B cell (primary cell): ENCODE data around the gene CTCFL. TPM values are rescaled to one million over a fixed set of nuclear protein-coding genes. Genes with fewer than 3 reads are reported as not detected.

ENCODE experiments used
- ATAC-seq: fragments of 200-7000 bp; cut with Tn5 transposase; one replicate; pipeline ENCODE4 v1.10.0; 2021; ENCODE audit warnings: low read depth, mild to moderate bottlenecking, moderate number of reproducible peaks, moderate library complexity
- CTCF ChIA-PET: fragments of 350-600 bp; sonication (Branson Sonifier 250); formaldehyde crosslinking; loops from one replicate; lab custom pipeline; 2021; ENCODE audit warnings: antibody characterized with exemption, inconsistent platforms; lab: Charles Lee
- POLR2A ChIA-PET: fragments of 350-600 bp; sonication (Branson Sonifier 250); formaldehyde crosslinking; loops from one replicate; lab custom pipeline; 2021; ENCODE audit warnings: antibody characterized with exemption; lab: Charles Lee
- DNase-seq: peaks from one replicate; pipeline ENCODE4 v3.0.0; 2013
- H2AFZ ChIP-seq: 2 replicates; pipeline ENCODE4 v1.6.1; 2012; ENCODE audit warnings: mild to moderate bottlenecking, low read depth, low read length; ENCODE audit not compliant: insufficient read depth, poor library complexity, severe bottlenecking
- H3K27ac ChIP-seq, 2 donors: 1 replicate in 1 of 2; 2 replicates in 1 of 2; pipeline ENCODE4 v1.5.1; 2012 to 2013; ENCODE audit warnings: low read length in 2 of 2, mild to moderate bottlenecking in 2 of 2, moderate library complexity in 1 of 2
- H3K27me3 ChIP-seq, 4 experiments: fragments of 200-600 bp in 1 of 4; sonication (generic) in 1 of 4; replicated peaks in 1 of 4; 1 replicate in 2 of 4; 2 replicates in 2 of 4; pipeline versions ENCODE4 v1.6.1 to v1.7.0; 2013 to 2016; ENCODE audit warnings: low read length in 3 of 4, mild to moderate bottlenecking in 2 of 4, mixed read lengths in 1 of 4, moderate library complexity in 1 of 4; ENCODE audit not compliant: insufficient read depth in 4 of 4, control insufficient read depth in 3 of 4; ENCODE audit errors: control extremely low read depth in 1 of 4
- H3K36me3 ChIP-seq, 2 experiments: replicated peaks in 1 of 2; 1 replicate in 1 of 2; 2 replicates in 1 of 2; pipeline versions ENCODE4 v1.6.1 to v1.7.1; 2013; ENCODE audit warnings: low read length in 1 of 2; ENCODE audit not compliant: insufficient read depth in 2 of 2, control insufficient read depth in 1 of 2; ENCODE audit errors: control extremely low read depth in 1 of 2, extremely low read depth in 1 of 2
- H3K4me1 ChIP-seq, 2 donors: fragments of 200-600 bp in 1 of 2; sonication (generic) in 1 of 2; 1 replicate in 1 of 2; 2 replicates in 1 of 2; pipeline versions ENCODE4 v1.5.1 to v1.6.1; 2013 to 2017; ENCODE audit warnings: low read length in 2 of 2; ENCODE audit not compliant: control insufficient read depth in 2 of 2, insufficient read depth in 2 of 2
- H3K4me2 ChIP-seq: replicated peaks from 2 replicates; pipeline ENCODE3; 2012; ENCODE audit warnings: mild to moderate bottlenecking, low read depth, low read length; ENCODE audit not compliant: poor library complexity, severe bottlenecking
- H3K4me3 ChIP-seq, 5 experiments: fragments of 200-600 bp in 1 of 5; sonication (generic) in 1 of 5; 1 replicate in 3 of 5; 2 replicates in 2 of 5; pipeline versions ENCODE4 v1.5.1 to v1.7.0; 2011 to 2016; ENCODE audit warnings: low read length in 4 of 5, mild to moderate bottlenecking in 4 of 5, low read depth in 2 of 5, control low read depth in 1 of 5, moderate library complexity in 1 of 5; ENCODE audit not compliant: insufficient read depth in 1 of 5; ENCODE audit errors: control extremely low read depth in 1 of 5, extremely low read depth in 1 of 5
- H3K79me2 ChIP-seq: fragments of 200-600 bp; sonication (generic); one replicate; pipeline ENCODE4 v1.6.0; 2016; ENCODE audit warnings: low read length; ENCODE audit not compliant: control insufficient read depth, insufficient read depth
- H3K9ac ChIP-seq: fragments of 200-600 bp; sonication (generic); 2 replicates; pipeline ENCODE4 v1.6.1; 2017; ENCODE audit warnings: mild to moderate bottlenecking, low read length, moderate library complexity
- H3K9me3 ChIP-seq, 3 donors: one replicate each; pipeline versions ENCODE4 v1.6.1 to v1.7.1; 2013; ENCODE audit warnings: low read length in 2 of 3; ENCODE audit not compliant: control insufficient read depth in 2 of 3, insufficient read depth in 1 of 3; ENCODE audit errors: control extremely low read depth in 1 of 3
- H4K20me1 ChIP-seq: 2 replicates; pipeline ENCODE4 v1.6.0; 2012; ENCODE audit warnings: mild to moderate bottlenecking, low read length; ENCODE audit not compliant: insufficient read depth, control insufficient read depth, poor library complexity, severe bottlenecking
- H3K27ac Mint-ChIP-seq: one replicate; pipeline ENCODE4 v1.8.0; 2021; ENCODE audit warnings: mixed read lengths
- H3K27me3 Mint-ChIP-seq: one replicate; pipeline ENCODE4 v1.8.0; 2021; ENCODE audit warnings: mixed read lengths
- H3K4me1 Mint-ChIP-seq: one replicate; pipeline ENCODE4 v1.8.0; 2021; ENCODE audit warnings: mixed read lengths
- H3K4me3 Mint-ChIP-seq: one replicate; pipeline ENCODE4 v1.8.0; 2021; ENCODE audit warnings: mixed read lengths
- H3K9me3 Mint-ChIP-seq: one replicate; pipeline ENCODE4 v1.8.0; 2022; ENCODE audit warnings: mixed read lengths; ENCODE audit not compliant: insufficient read depth
- EZH2 ChIP-seq: IDR thresholded peaks from 2 replicates; pipeline ENCODE4 v1.6.1; 2012; ENCODE audit warnings: borderline replicate concordance, low read depth, mild to moderate bottlenecking, moderate library complexity, low read length; ENCODE audit not compliant: insufficient read depth, poor library complexity, severe bottlenecking
- WGBS: methylation state at CpG from one replicate; pipeline ENCODE4 v1.1.5; 2013; ENCODE audit warnings: missing lambda C conversion rate; ENCODE audit not compliant: insufficient coverage; 5-methylcytosine and 5-hydroxymethylcytosine counted together
- intact Hi-C: fragments of 100-400 bp; cut with micrococcal nuclease; formaldehyde crosslinking; loops from one replicate; pipeline ENCODE4 v1.10.0; 2022
- polyA plus RNA-seq: library from polyadenylated mRNA; depleted of rRNA; stranded (reverse); fragments of >200 nt; gene quantifications from 2 replicates; pipeline ENCODE4 v1.2.3, GENCODE V29; 2012
- total RNA-seq, 2 donors: library from RNA; stranded (reverse); fragments of 120-200 nt in 1 of 2; gene quantifications; 1 replicate in 1 of 2; 2 replicates in 1 of 2; pipeline versions ENCODE4 v1.2.3 to v1.2.4, GENCODE V29; 2013 to 2022
- TF ChIP-seq, protein P1 (sequence below): fragments of 200-600 bp; IDR thresholded peaks from one replicate; pipeline ENCODE4 v1.8.0; 2022; ENCODE audit warnings: antibody characterized with exemption, mild to moderate bottlenecking

Gene CTCFL
- total and polyA plus RNA-seq, 2 donors (not counting 1 experiment from before 2014, with no cell fraction given): not detected

DNA sequence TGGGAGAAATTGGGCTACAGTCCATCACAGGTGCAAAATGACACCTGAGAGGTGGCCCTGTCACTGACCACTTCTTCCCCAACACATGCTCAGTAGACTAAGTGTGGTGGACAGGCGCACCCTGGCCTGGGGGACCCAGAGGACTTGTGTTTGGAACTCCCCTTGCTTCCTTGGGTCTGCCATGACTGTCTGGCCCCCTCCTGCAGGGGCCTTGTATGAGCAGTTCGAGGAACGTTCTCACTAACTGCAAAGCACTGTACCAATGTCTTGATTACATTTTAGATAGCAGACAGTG lies 32.0 kb upstream of the CTCFL start:
- ChIA-PET CTCF (no interaction called here), POLR2A (no interaction called here)
- H3K9ac ChIP-seq: no peak overlapping the region
- Mint-ChIP-seq H3K4me1 (no peaks in the 10 kb centered on the region), H3K9me3 (no peaks in the 10 kb centered on the region), H3K4me3 (no peak overlapping the region), H3K27ac (no peak overlapping the region), H3K27me3 (peaks cover 32% of the 10 kb centered on the region)
- no peaks in the 10 kb centered on the region for H4K20me1 ChIP-seq
- no peaks in the 10 kb centered on the region for H3K36me3 ChIP-seq
- no peaks in the 10 kb centered on the region for H3K79me2 ChIP-seq
- no peaks in the 10 kb centered on the region for H3K9me3 ChIP-seq
- H3K4me3 ChIP-seq: no peak overlapping the region
- no peak overlapping the region for H3K27ac ChIP-seq
- WGBS: 89% methylated on average over 3 of the region's 3 CpGs
- H3K4me1 ChIP-seq: no peaks in the 10 kb centered on the region
- no peak for DNase-seq
- peaks cover 0 to 4% (median 1%) of the 10 kb centered on the region in 4 experiments for H3K27me3 ChIP-seq
- H2AFZ ChIP-seq: no peak overlapping the region
- intact Hi-C loops: no loop called here
- ATAC-seq: no peak
- TF ChIP-seq, protein P1, sequence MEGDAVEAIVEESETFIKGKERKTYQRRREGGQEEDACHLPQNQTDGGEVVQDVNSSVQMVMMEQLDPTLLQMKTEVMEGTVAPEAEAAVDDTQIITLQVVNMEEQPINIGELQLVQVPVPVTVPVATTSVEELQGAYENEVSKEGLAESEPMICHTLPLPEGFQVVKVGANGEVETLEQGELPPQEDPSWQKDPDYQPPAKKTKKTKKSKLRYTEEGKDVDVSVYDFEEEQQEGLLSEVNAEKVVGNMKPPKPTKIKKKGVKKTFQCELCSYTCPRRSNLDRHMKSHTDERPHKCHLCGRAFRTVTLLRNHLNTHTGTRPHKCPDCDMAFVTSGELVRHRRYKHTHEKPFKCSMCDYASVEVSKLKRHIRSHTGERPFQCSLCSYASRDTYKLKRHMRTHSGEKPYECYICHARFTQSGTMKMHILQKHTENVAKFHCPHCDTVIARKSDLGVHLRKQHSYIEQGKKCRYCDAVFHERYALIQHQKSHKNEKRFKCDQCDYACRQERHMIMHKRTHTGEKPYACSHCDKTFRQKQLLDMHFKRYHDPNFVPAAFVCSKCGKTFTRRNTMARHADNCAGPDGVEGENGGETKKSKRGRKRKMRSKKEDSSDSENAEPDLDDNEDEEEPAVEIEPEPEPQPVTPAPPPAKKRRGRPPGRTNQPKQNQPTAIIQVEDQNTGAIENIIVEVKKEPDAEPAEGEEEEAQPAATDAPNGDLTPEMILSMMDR: no peak
- TF ChIP-seq EZH2: no peak
- H3K4me2 ChIP-seq: no peak overlapping the region

DNA sequence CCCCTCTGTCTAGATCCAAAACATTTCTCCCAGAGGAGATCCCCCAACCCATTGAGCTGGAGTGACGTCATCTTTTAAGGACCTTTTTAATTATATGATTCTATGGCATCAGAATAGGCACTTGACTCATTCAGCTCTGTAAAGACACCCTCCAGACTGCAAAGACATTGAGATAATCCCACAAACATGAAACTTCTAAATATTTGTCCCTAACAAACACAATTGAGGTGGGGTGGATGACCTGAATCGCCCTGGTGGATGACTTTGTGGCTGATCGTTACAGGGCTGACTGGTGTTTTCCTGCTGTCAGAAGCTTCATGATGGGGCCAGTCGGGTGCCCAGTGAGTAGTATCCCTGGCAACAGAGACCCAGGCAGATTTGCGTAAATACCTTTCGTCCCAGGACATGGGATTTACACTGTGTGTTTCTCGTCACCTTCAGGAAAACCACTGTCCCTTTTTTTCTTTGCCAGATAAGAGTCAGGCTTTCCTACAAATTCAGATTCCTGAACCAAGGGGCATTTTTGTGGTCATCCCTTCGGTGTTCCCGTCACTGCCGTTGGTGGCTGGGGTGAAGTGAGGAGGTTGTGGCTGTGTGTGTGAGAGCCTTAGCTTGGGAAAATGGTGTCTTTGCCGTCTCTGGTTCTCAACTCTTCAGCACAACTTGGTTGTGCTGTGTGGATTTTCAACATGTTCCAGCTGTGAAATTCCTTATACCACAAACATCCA lies 30.7 kb upstream of the CTCFL start:
- no peaks in the 10 kb centered on the region for H3K79me2 ChIP-seq
- intact Hi-C loops: no loop called here
- peaks cover 30% of the 10 kb centered on the region for H3K27me3 Mint-ChIP-seq
- ChIA-PET POLR2A (no interaction called here), CTCF (no interaction called here)
- no peak overlapping the region for H3K27ac ChIP-seq
- H3K36me3 ChIP-seq: no peaks in the 10 kb centered on the region
- no peak overlapping the region for H3K4me3 ChIP-seq
- H3K4me1 ChIP-seq: no peaks in the 10 kb centered on the region
- no peaks in the 10 kb centered on the region for H3K9me3 ChIP-seq
- H3K27ac Mint-ChIP-seq: no peak overlapping the region
- TF ChIP-seq, protein P1: no peak
- TF ChIP-seq EZH2: no peak
- H3K4me1 Mint-ChIP-seq: no peaks in the 10 kb centered on the region
- no peaks in the 10 kb centered on the region for H3K9me3 Mint-ChIP-seq
- no peak for DNase-seq
- ATAC-seq: no peak
- H3K9ac ChIP-seq: no peak overlapping the region
- H4K20me1 ChIP-seq: no peaks in the 10 kb centered on the region
- H3K4me3 Mint-ChIP-seq: no peak overlapping the region
- WGBS: 76% methylated on average over 6 of the region's 11 CpGs
- H3K27me3 ChIP-seq: peaks cover 0 to 5% (median 2%) of the 10 kb centered on the region in 4 experiments
- H3K4me2 ChIP-seq: no peak overlapping the region
- no peak overlapping the region for H2AFZ ChIP-seq
